ENCODE data around the gene DET1. TPM values are rescaled to one million over a fixed set of nuclear protein-coding genes. Genes with fewer than 3 reads are reported as not detected.

DET1 gene
- total RNA-seq, 1 donor from 2014 or later: 3.2 TPM

DNA sequence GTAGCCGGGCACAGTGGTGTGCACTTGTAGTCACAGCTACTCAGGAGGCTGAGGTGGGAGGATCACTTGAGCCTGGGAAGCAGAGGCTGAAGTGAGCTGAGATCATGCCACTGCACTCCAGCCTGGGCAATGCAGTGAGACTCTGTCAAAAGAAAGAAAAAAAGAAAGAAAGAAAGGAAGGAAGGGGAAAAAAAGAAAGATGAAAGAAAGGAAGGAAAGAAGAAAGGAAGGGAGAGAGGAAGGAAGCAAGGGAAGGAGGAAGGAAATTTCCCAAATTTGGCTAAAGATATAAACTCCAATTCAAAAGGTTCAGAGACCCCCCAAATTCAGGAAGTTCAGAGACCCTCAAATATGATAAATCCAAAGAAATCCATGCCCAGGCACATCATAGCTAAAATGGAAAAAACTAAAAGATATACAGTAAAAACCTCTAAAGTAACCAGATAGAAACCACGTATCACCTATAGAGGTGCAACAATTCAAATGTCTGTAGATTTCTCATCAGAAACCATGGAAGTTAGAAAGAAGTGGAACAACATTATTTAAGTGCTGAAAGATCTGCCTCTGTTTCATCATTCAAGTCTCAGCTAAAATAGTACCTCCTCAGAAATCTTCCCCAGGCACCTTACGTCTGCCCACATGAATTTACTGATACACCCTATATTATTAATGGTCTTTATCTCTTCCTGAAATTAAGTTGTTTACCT is 10.7 kb downstream of the DET1 start:
- TF ChIP-seq CTCF (IDR thresholded peaks at IDR 0.05; ENCODE audit: insufficient read depth, low read length, severe bottlenecking): no peak
- no peak overlapping the region for H3K4me3 ChIP-seq (ENCODE audit: low read depth, low read length)
- H3K36me3 ChIP-seq (ENCODE audit: control insufficient read depth, insufficient read depth, low read length): no peaks in the 10 kb centered on the region
- H3K27me3 ChIP-seq (ENCODE audit: control insufficient read depth, insufficient read depth, low read length): no peaks in the 10 kb centered on the region
- DNase-seq (ENCODE audit: low read depth) (no peak), FAIRE-seq (no peak)

DNA sequence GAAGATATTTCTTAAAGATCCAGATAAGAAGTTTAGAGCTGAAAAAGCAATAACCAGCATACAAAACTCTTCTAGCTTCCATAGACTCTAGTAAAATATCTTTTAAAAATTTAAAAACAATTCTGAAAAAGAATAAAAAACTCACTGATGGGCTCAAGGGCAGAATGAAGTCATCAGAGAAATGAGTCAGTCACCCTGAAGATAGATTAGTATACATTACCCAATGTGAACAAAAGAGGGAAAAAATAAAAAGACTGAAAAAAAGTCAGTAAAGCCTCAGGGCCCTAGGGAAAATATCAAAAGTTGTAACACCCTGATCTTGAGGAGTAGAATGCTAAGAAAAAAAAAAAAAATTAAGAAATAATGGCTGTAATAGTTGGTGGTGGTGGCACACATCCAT is 11.4 kb downstream of the DET1 start:
- peak; percentile 36 for DNase-seq (ENCODE audit: low read depth)
- TF ChIP-seq CTCF (IDR thresholded peaks at IDR 0.05; ENCODE audit: insufficient read depth, low read length, severe bottlenecking): no peak
- no peak for FAIRE-seq
- H3K27me3 ChIP-seq (ENCODE audit: control insufficient read depth, insufficient read depth, low read length): no peaks in the 10 kb centered on the region
- no peaks in the 10 kb centered on the region for H3K36me3 ChIP-seq (ENCODE audit: control insufficient read depth, insufficient read depth, low read length)
- H3K4me3 ChIP-seq (ENCODE audit: low read depth, low read length): no peak overlapping the region

- no peak for TF ChIP-seq CTCF (IDR thresholded peaks at IDR 0.05; ENCODE audit: insufficient read depth, low read length, severe bottlenecking)
- Histone ChIP-seq H3K4me3 (ENCODE audit: low read depth, low read length) (no peak overlapping the region), H3K27me3 (ENCODE audit: control insufficient read depth, insufficient read depth, low read length) (no peaks in the 10 kb centered on the region), H3K36me3 (ENCODE audit: control insufficient read depth, insufficient read depth, low read length) (no peaks in the 10 kb centered on the region)
- FAIRE-seq (no peak), DNase-seq (ENCODE audit: low read depth) (no peak)
Observed at GRCh38 chr15:88533376-88533775, 13.1 kb downstream of the DET1 start.

GRCh38 chr15:88529021-88529630 is 17.4 kb downstream of the DET1 start:
- no peak for TF ChIP-seq CTCF (IDR thresholded peaks at IDR 0.05; ENCODE audit: insufficient read depth, low read length, severe bottlenecking)
- FAIRE-seq (no peak), DNase-seq (ENCODE audit: low read depth) (peak; percentile 40)
- no peak overlapping the region for H3K4me3 ChIP-seq (ENCODE audit: low read depth, low read length)
- H3K36me3 ChIP-seq (ENCODE audit: control insufficient read depth, insufficient read depth, low read length): no peaks in the 10 kb centered on the region
- H3K27me3 ChIP-seq (ENCODE audit: control insufficient read depth, insufficient read depth, low read length): no peaks in the 10 kb centered on the region

DNA sequence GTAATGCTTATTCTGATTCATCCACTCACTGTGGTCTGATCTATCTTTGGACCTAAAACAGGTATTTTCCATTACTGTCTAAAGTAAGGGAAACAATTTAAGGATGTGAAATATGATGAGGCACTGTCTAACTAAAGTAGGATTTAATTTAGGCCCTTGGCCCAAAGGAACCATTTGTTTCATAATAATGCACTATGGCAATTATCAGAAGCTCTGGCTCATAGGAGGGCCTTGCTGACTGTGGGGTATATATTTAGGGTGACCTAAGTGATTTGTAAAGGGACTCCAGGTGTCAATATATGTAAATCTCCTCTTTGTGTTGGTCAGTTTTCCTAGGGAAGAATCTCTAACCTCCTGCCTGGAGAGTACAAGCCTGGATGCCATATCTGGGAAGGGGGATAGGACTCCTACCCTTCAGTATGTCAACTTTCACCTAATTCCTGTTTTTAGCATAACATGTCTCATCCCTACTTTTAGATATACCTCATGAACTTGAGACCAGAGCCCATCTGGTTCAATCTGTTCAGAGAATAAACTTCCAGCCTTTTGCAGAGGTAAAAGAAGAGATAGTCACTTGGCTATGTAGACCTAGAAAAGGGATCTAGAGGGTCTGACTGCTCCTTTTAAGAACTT is 20.1 kb downstream of the DET1 start:
- Histone ChIP-seq H3K27me3 (ENCODE audit: control insufficient read depth, insufficient read depth, low read length) (no peaks in the 10 kb centered on the region), H3K4me3 (ENCODE audit: low read depth, low read length) (no peak overlapping the region), H3K36me3 (ENCODE audit: control insufficient read depth, insufficient read depth, low read length) (no peaks in the 10 kb centered on the region)
- no peak for TF ChIP-seq CTCF (IDR thresholded peaks at IDR 0.05; ENCODE audit: insufficient read depth, low read length, severe bottlenecking)
- FAIRE-seq: no peak
- no peak for DNase-seq (ENCODE audit: low read depth)
